ENCODE data around the gene UBAC2.

UBAC2 gene

GRCh38 chr13:99363949-99364348, 163.3 kb downstream of the UBAC2 start:
- DNase-seq = no peak

- DNase-seq = no peak
These were observed 165.7 kb downstream of the UBAC2 start for GRCh38 chr13:99366075-99366987.

- no peak for DNase-seq
These were observed 166.5 kb downstream of the UBAC2 start for GRCh38 chr13:99367106-99367616.

GRCh38 chr13:99367663-99368448, 167.2 kb downstream of the UBAC2 start:
- DNase-seq = no peak

- no peak for DNase-seq
These were observed 170.0 kb downstream of the UBAC2 start for GRCh38 chr13:99370481-99371275.

GRCh38 chr13:99371956-99372355, 171.3 kb downstream of the UBAC2 start:
- DNase-seq = no peak

GRCh38 chr13:99373436-99373835, 172.8 kb downstream of the UBAC2 start:
- DNase-seq = no peak

- no peak for DNase-seq
These were observed 173.7 kb downstream of the UBAC2 start for GRCh38 chr13:99374169-99374991.

- DNase-seq = no peak
These were observed 174.5 kb downstream of the UBAC2 start for GRCh38 chr13:99374994-99375737.

GRCh38 chr13:99375738-99376080, 175.1 kb downstream of the UBAC2 start:
- no peak for DNase-seq

- no peak for DNase-seq
These were observed 175.5 kb downstream of the UBAC2 start for GRCh38 chr13:99376132-99376531.

- DNase-seq = no peak
These were observed 176.3 kb downstream of the UBAC2 start for GRCh38 chr13:99376924-99377323.

GRCh38 chr13:99377641-99378040, 177.0 kb downstream of the UBAC2 start:
- DNase-seq = no peak

- no peak for DNase-seq
These were observed 178.5 kb downstream of the UBAC2 start for GRCh38 chr13:99378985-99379733.

- DNase-seq = peak; percentile 1
These were observed 179.5 kb downstream of the UBAC2 start for GRCh38 chr13:99379856-99380801.

- DNase-seq = no peak
These were observed 180.4 kb downstream of the UBAC2 start for GRCh38 chr13:99380921-99381645.

- DNase-seq = no peak
These were observed 181.1 kb downstream of the UBAC2 start for GRCh38 chr13:99381766-99382165.

GRCh38 chr13:99382428-99383133, 181.9 kb downstream of the UBAC2 start:
- DNase-seq = no peak
